ENCODE measurements around the gene IL6. TPM values are rescaled to one million over a fixed set of nuclear protein-coding genes. Genes with fewer than 3 reads are reported as not detected.

The IL6 gene
- polyA plus RNA-seq, 1 of the 3 experiments (the other 2 are of a cell fraction) = 20.5 TPM

- 33% methylated on average over 9 of the region's 9 CpGs for WGBS (ENCODE audit: low lambda C conversion rate)
Measured at GRCh38 chr7:22725585-22725984, 1.4 kb upstream of the IL6 start.

GRCh38 chr7:22726345-22726906, 574 bp upstream of the IL6 start:
- Histone ChIP-seq H3F3A (replicated peaks; ENCODE audit: insufficient read depth) (peaks cover 12% of the 10 kb centered on the region), H3K79me2 (ENCODE audit: insufficient read depth) (no peaks in the 10 kb centered on the region), H3K27me3 (ENCODE audit: insufficient read depth) (no peaks in the 10 kb centered on the region), H4K20me1 (ENCODE audit: insufficient read depth) (no peaks in the 10 kb centered on the region), H3K27ac (ENCODE audit: low read depth in 2 of 2, low read length in 1 of 2) (peak overlapping the region; percentile 72 to 80; a peak in 3 of 4 replicates), H3K9me3 (no peaks in the 10 kb centered on the region), H3K4me3 (ENCODE audit: low read depth in 2 of 2, low read length in 1 of 2) (peak overlapping the region; percentile 40 to 55; a peak in 3 of 4 replicates), H2AFZ (ENCODE audit: low read depth) (peak overlapping the region; percentile 39; the same call in 1 of the 2 replicates), H3K9me2 (no peaks in the 10 kb centered on the region), H3K36me3 (replicated peaks in 1 of 2; ENCODE audit: control insufficient read depth in 1 of 2, insufficient read depth in 2 of 2, low read length in 1 of 2) (no peaks in the 10 kb centered on the region), H3K4me2 (peak overlapping the region; percentile 86), H3K9ac (peak overlapping the region; percentile 65; the same call in 1 of the 2 replicates), H3K4me1 (ENCODE audit: control insufficient read depth in 1 of 2, insufficient read depth in 2 of 2, low read depth in 1 of 2, low read length in 1 of 2) (peaks cover 9 to 14% of the 10 kb centered on the region in 2 experiments; a peak in 2 of 4 replicates)
- ChIA-PET POLR2A (no interaction called here), CTCF (interaction anchor here (0.7 to 3.7 kb wide), 6 partner anchors 11 to 329 kb away, joined by 3 to 18 read pairs (median 5); no protein-coding TSS in a partner anchor)
- 2% methylated on average over 8 of the region's 8 CpGs for WGBS (ENCODE audit: low lambda C conversion rate)
- DNase-seq = peak; percentile 32
- TF ChIP-seq GATA2 (CRISPR knock-in tag; IDR thresholded peaks at IDR 0.05) = no peak
- peak; percentile 60 for TF ChIP-seq SMC3 (IDR thresholded peaks at IDR 0.05; ENCODE audit: low read depth, low read length)
- TF ChIP-seq ELF1 (IDR thresholded peaks at IDR 0.05) = no peak
- TF ChIP-seq IRF3 (IDR thresholded peaks at IDR 0.05; ENCODE audit: low read depth, low read length) = no peak
- no peak for TF ChIP-seq NFIC (IDR thresholded peaks at IDR 0.05; ENCODE audit: borderline replicate concordance)
- TF ChIP-seq MAX (IDR thresholded peaks at IDR 0.05; ENCODE audit: low read depth) = peak; percentile 44; the same call in 1 of the 2 replicates
- TF ChIP-seq REST (IDR thresholded peaks at IDR 0.05; ENCODE audit: low read depth, low read length) = no peak
- TF ChIP-seq FOXM1 (IDR thresholded peaks at IDR 0.05; ENCODE audit: low read depth) = no peak
- peak; percentile 50 for TF ChIP-seq RAD21 (IDR thresholded peaks at IDR 0.05; ENCODE audit: low read length)
- no peak; a peak in 1 of 4 replicates for TF ChIP-seq EP300 (IDR thresholded peaks at IDR 0.05; ENCODE audit: borderline replicate concordance in 1 of 2, low read depth in 1 of 2, low read length in 1 of 2)
- peak; percentile 66 for TF ChIP-seq CTCF (IDR thresholded peaks at IDR 0.05)

More at GRCh38 chr7:22725585-22725984, 1.4 kb upstream of the IL6 start:
- H3K4me1 ChIP-seq (ENCODE audit: control insufficient read depth in 1 of 2, insufficient read depth in 2 of 2, low read depth in 1 of 2, low read length in 1 of 2) = peaks cover 9 to 14% of the 10 kb centered on the region in 2 experiments; a peak in 2 of 4 replicates
- H3K4me3 ChIP-seq (ENCODE audit: low read depth in 2 of 2, low read length in 1 of 2) = peak overlapping the region; percentile 9 to 31; a peak in 2 of 4 replicates
- DNase-seq = peak; percentile 28
- ChIA-PET POLR2A (no interaction called here), CTCF (interaction anchor here (0.8 to 3.7 kb wide), 7 partner anchors 10 to 330 kb away, joined by 3 to 18 read pairs (median 4); no protein-coding TSS in a partner anchor)
- peak overlapping the region in 1 of 2 experiments; percentile 80; a peak in 2 of 4 replicates for H3K27ac ChIP-seq (ENCODE audit: low read depth in 2 of 2, low read length in 1 of 2)
- H3K4me2 ChIP-seq = peak overlapping the region; percentile 86
- H3K79me2 ChIP-seq (ENCODE audit: insufficient read depth) = no peaks in the 10 kb centered on the region
- no peaks in the 10 kb centered on the region for H3K36me3 ChIP-seq (replicated peaks in 1 of 2; ENCODE audit: control insufficient read depth in 1 of 2, insufficient read depth in 2 of 2, low read length in 1 of 2)
- no peaks in the 10 kb centered on the region for H3K9me3 ChIP-seq
- no peaks in the 10 kb centered on the region for H4K20me1 ChIP-seq (ENCODE audit: insufficient read depth)
- H3F3A ChIP-seq (replicated peaks; ENCODE audit: insufficient read depth) = peaks cover 12% of the 10 kb centered on the region
- H3K9ac ChIP-seq = no peak overlapping the region
- TF ChIP-seq CTCF (IDR thresholded peaks at IDR 0.05) = peak; percentile 59
- no peak for TF ChIP-seq MEF2A (IDR thresholded peaks at IDR 0.05; ENCODE audit: borderline replicate concordance, low read depth)
- peak; percentile 45 for TF ChIP-seq RAD21 (IDR thresholded peaks at IDR 0.05; ENCODE audit: low read length)
- no peak for TF ChIP-seq EP300 (IDR thresholded peaks at IDR 0.05; ENCODE audit: borderline replicate concordance in 1 of 2, low read depth in 1 of 2, low read length in 1 of 2)
- H3K9me2 ChIP-seq = no peaks in the 10 kb centered on the region
- 0 out of 2 replicates have a peak overlapping the region, but pooled peaks have one; percentile 0 for H2AFZ ChIP-seq (ENCODE audit: low read depth)
- no peaks in the 10 kb centered on the region for H3K27me3 ChIP-seq (ENCODE audit: insufficient read depth)

Measured in SK-N-SH (cell line).